Stimulated activated CD4-positive, alpha-beta T cell treated with anti-CD3 and anti-CD28 coated beads, Interleukin-12 subunit alpha, Interleukin-12 subunit beta, amount 100 ng/mL, for 4 hours (primary cell): ENCODE data around the gene TMEM267.
"Not testable (repeated sequence)": the region's sequence is repeated elsewhere in the genome, so short reads cannot be mapped to it uniquely, and the experiment has no call there.

Experiments used
- DNase-seq: peaks from one replicate; pipeline ENCODE4 v3.0.0-alpha.2; 2020

The TMEM267 gene

GRCh38 chr5:43441575-43441974 is 42.1 kb downstream of the TMEM267 start:
- DNase-seq: not testable (repeated sequence)

GRCh38 chr5:43437062-43437660 is 46.5 kb downstream of the TMEM267 start:
- DNase-seq: no peak

GRCh38 chr5:43433382-43433781 is 50.3 kb downstream of the TMEM267 start:
- no peak for DNase-seq

GRCh38 chr5:43432486-43433375 is 50.9 kb downstream of the TMEM267 start:
- no peak for DNase-seq

- DNase-seq: no peak
Measured at GRCh38 chr5:43429706-43430105, 54.0 kb downstream of the TMEM267 start.

GRCh38 chr5:43429016-43429415 is 54.6 kb downstream of the TMEM267 start:
- DNase-seq: no peak

GRCh38 chr5:43427306-43427705 is 56.4 kb downstream of the TMEM267 start:
- no peak for DNase-seq

- DNase-seq: no peak
Measured at GRCh38 chr5:43425983-43426382, 57.7 kb downstream of the TMEM267 start.

GRCh38 chr5:43423086-43423485 is 60.6 kb downstream of the TMEM267 start:
- not testable (repeated sequence) for DNase-seq

GRCh38 chr5:43422143-43422542 is 61.5 kb downstream of the TMEM267 start:
- DNase-seq: no peak

- no peak for DNase-seq
Measured at GRCh38 chr5:43421450-43422133, 62.1 kb downstream of the TMEM267 start.

GRCh38 chr5:43420241-43420640 is 63.4 kb downstream of the TMEM267 start:
- DNase-seq: no peak

- DNase-seq: no peak
Measured at GRCh38 chr5:43418561-43418960, 65.1 kb downstream of the TMEM267 start.

- DNase-seq: no peak
Measured at GRCh38 chr5:43416803-43417394, 66.8 kb downstream of the TMEM267 start.

- no peak for DNase-seq
Measured at GRCh38 chr5:43415935-43416802, 67.5 kb downstream of the TMEM267 start.

GRCh38 chr5:43413966-43414365 is 69.7 kb downstream of the TMEM267 start:
- DNase-seq: no peak

GRCh38 chr5:43412644-43413043 is 71.0 kb downstream of the TMEM267 start:
- no peak for DNase-seq

GRCh38 chr5:43412156-43412555 is 71.5 kb downstream of the TMEM267 start, which contains the start of gene CCL28:
TSS of gene CCL28 (minus strand) at chr5:43412391. CDS start at chr5:43412316, 75 bp downstream.
- DNase-seq: no peak

GRCh38 chr5:43411495-43411894 is 72.2 kb downstream of the TMEM267 start:
- DNase-seq: no peak

- DNase-seq: no peak
Measured at GRCh38 chr5:43410414-43410813, 73.3 kb downstream of the TMEM267 start.

- DNase-seq: no peak
Measured at GRCh38 chr5:43409809-43410271, 73.8 kb downstream of the TMEM267 start.

GRCh38 chr5:43402524-43403066 is 81.1 kb downstream of the TMEM267 start:
- DNase-seq: not testable (repeated sequence)
